ENCODE data around the gene ABLIM2.

The ABLIM2 gene

DNA sequence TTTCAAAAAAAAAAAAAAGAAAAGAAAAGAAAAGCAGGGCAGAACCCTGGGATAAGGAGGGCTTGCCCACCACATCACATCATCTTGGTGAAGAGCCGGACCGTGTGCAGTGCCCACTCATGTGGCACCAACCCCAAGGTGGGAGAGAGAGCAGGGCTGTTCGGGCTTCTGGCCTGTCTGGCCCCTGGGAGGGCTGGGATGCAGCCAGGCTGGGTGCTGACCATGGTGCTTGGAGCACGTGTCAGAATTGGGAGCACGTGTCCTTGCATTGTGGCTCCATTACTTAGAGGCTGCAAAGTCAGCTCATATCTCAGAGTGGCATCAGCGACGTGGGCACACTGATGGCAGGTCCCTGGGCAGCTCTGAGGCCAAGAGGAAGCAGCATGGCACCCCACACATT, 118.0 kb downstream of the ABLIM2 start:
- DNase-seq = no peak

DNA sequence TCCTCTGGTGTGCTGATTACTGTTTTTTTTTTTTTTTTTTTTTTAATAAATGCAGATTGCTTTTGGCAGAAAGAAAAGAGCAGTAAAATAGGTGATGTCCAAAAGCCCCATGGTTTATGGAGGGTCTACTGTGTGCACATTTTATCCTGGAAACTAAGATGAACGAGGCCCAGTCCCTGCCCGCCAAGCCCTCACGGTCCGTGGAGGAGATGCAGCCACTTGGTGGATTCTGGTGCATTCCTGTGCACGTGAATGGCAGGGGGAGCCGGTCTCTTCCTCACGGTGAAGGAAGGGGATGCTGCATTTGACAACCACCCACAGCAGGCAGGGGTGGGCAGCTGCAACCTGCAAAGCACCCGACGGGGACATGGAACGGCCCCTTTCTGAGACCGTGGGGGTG, 118.8 kb downstream of the ABLIM2 start:
- DNase-seq = no peak

DNA sequence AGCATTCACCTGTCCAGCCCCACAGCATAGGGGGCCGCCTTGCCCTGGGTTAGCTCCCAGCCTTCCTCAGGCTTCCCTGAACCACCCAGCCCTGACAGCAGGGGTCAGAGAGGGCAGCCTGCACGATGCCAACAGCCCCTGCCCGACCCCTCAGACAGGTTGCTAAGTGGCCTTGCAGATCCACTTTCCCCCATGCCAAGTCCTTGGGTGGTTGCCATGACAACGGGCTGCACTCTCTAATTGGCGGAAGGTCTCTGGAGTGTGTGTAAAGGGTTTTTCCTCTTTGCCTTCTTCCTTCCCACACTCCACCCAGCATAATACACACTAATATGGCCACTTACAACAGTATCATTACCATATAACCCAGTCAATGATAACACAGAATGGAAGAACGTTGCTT, 119.3 kb downstream of the ABLIM2 start:
- no peak for DNase-seq

DNA sequence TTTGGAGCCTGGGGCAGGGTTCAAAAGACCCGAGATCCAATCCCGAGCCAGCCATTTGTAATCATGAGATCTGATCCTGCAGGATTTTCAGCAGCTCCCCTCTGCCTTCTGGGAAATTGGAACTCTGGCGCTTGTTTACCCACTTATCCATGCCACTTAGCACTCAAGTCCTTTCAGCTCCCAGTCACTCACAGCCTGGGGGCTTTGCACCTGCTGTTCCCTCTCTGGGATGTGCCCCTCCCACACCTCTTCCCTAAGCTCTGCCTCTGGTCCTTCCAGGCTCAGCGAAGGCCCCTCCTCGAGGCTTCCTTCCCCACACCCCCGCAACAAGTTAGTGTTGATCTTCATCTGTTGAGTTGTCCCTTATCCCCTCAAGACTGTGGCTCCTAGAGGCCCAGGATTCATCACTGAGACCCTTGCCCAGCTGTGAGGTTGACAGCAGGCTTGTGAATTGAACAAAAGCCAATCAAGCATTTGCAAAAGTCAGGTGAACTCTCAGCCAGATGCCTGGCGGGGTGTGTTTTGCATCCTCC, 119.8 kb downstream of the ABLIM2 start:
- no peak for DNase-seq

DNA sequence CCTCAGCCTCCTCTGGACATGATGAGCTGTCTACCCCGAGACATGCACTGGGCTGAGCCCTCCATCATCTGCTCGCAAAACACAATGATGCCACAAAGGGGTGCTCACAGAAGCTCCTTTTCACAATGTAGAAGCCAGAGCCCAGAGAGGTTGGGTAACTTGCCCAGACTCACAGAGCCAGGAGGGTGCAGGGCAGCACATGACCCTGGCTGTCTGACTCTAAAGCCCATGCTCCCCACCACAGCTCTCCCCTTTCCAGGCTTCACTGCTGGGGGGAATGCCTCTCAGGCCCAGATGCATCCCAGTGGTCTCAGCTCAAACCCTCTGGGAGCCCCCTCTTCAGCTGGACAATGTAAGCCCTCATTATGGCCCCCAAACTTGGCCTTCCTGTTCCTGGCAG, 120.5 kb downstream of the ABLIM2 start:
- no peak for DNase-seq

DNA sequence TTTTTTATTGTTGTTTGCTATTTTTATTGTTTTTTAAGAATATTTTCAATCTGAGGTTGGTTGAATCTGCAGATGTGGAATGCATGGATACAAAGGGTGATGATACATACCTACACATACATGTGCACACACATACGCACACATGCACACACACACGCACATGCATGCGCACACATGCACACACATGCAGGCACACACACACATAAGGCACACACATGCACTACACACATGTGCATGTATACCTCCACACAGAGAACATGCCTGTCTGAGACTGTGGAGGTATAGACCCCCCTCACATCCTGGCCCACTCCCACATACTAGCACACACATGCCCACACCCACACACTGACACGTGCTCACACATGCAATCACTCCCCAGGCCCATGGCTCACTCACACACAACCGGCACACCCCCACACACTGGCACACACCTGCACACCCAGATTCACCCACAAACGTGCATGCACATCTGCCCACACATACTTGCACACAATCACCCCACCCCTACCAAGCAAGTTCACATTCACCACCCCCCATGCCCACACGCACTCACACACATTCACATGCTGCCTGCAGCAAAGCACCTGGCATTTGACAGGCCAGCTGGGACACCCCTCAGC, 121.4 kb downstream of the ABLIM2 start:
- DNase-seq = no peak

DNA sequence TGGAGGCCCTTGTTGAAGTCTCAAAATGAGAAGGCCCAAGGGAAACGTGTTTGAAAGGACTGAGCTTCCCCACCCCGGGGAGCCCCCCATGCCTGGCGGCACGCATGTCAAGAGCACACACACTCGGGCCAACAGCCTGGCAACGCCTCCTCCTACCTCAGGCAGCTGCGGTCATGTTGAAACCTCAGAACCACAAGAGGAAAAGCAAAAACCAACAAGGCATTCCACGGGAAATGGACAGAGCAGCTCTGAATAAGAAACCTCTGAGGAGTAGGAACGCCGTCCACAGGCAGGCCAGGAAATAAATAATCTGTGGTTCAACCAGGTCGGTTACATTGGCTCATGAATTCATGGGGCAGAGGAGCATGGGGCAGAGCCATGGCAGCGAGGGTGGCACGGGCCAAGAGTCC, 123.2 kb downstream of the ABLIM2 start:
- no peak for DNase-seq

DNA sequence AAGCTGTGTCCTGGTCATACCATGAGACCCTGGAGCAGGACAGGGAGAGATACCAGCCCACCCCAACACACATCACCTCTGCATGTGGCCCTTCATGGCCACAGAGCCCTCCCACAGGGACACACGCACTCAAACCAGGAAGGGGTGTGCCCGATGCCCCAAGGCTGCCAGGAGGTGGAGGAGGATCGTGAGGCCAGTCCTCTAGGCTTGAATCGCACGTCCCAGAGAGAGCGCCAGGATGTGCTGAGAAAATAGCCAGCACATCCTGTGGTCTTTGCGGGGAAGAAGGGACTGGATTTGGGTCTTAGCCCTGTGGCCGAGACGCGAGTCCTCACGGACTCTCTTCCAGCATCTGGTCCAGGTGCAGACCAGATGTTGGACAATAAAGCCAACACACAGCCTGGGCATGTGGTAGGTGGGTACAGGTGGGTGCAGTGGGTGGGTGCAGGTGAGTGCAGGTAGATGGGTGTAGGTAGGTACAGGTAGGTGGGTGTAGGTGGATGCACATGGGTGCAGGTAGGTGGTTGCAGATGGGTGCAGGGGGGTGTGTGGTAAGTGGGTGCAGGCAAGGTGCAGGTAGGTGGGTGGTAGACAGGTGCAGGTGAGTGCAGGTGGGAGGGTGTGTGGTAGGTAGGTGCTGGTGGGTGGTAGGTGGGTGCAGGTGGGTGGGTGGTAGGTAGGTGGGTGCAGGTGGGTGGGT, 124.6 kb downstream of the ABLIM2 start:
- no peak for DNase-seq

DNA sequence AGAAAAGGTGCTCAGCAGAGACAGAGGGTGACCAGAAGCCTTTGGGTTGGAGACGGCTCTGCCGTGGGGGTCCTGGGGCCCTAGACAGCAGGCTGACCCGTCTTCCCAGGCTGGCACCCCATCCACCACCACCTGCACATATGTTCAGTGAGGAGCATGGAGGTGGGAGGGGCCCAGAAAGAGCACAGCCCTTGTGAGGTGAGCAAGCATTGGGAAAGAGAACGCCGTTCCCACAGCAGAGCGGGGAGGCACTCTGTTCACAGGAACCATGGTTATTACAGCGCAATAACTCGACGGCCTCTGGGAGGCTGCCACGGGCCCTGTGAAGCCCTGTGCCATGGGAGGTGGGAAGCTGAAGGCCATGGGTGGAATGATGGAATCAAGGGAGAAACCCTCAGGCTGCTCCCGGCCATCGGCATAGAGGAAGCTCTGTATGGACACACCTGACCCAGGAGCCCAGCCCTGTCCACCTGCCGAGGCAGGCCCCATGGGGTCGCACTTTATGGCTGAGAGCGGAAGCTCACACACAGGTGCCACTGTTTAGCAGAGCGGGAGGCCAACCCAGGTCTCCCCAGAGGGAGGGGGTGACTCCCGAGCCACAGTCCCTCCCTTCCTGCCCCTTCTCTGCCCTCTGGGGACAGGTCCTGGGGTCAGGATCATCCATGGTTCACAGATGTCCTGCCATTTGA, 125.4 kb downstream of the ABLIM2 start:
- no peak for DNase-seq

DNA sequence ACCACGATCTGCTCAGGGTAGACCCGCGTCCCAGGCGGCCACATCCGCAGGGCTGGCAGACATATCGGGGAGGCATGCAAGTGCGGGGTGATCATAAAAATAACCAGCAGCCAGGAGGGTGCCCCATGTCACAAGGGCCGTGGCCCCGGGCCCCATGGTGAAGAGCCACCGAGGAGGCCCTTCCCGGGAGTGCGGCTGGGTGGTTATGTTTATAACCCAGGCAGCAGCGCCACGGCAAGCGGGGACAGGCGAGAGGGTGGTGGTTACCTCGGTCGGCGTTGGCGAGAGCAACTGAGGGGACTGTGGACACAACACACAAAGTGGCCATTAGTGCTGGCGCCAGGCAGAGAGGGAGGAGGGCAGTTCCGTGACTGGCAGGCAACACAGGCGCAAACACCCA, 126.2 kb downstream of the ABLIM2 start:
- no peak for DNase-seq

DNA sequence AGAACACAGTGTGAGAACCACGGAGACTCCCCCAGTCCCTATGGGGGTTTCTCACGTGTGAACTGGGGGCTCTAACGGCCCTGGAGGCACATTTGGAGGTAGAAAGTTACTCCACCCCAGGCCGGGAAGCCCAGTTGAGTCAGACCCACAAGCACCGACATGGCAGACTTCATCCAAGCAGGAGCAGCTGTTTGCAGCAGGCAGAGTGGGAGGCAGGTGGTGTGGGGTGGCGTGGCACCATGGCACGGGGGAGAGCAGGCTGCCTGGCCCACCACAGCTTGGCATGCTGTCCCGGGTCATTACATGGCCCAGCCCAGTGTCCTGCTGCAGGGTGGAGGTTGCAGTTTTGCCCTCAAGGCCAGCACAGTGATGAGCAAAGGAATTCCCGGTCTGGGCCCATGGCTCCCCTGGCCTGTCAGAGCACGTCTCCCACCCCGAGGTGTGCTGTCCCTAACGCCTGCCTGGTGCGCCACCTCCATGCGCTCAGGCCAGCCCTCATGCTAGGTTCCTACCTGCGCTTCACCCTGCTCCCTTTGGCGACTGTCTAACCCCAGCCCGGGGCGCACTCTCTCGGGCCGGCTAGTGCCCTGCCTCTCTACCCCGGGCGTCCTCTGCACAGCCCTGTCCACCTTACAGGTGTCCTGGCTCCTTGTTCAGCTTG, 128.4 kb downstream of the ABLIM2 start:
- DNase-seq = no peak

DNA sequence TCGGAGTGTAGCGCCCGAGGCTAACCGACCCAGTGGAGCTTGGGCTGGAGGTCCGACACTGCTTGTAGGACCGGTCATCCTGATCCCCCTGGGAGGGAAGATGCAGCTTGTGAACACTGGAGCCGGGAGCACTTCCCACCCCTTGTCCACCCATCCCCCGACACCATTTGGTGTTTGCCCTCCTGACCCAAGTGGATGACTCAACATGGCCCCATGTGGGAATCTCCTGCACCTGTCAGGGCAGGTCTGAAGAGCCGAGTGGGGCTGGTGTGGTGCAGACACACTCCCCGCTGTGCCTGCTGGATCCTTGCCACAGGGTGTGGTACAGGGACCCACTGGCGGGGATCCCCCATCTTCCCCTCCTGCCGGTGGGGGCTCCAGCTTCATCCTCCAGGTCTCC, 128.9 kb downstream of the ABLIM2 start:
- DNase-seq = no peak

DNA sequence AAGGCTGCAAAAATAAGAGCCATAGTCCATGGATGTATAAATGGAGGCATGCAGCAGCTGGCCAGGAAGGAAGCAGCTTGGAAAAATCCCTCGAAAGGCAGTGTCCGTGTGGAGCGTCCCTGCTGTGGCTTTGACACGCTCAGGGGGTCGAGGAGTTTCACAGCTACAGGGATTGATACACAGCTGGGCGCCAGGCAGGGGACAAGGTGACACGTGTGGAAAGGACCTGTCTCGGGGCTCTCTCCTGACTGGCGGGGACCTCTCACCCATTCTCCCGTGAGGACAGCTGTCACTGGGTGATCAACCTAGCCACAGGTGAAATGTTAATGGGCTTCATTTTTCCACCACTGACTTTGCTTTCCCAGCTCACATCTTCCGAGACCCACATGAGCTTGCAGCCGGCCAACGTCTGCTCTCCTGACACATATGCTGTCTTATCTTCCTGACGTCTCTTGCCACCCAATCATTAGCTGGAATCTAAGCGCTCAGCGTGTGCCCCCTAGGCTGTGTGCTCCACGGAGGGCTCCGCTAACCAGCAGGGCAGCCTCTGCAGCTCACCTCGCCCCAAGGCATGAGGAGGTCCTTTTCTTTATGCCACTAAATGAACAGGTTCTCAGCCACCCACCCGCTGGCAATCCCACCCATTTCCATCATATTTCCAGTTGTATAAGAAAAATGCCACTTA, 129.6 kb downstream of the ABLIM2 start:
- no peak for DNase-seq

DNA sequence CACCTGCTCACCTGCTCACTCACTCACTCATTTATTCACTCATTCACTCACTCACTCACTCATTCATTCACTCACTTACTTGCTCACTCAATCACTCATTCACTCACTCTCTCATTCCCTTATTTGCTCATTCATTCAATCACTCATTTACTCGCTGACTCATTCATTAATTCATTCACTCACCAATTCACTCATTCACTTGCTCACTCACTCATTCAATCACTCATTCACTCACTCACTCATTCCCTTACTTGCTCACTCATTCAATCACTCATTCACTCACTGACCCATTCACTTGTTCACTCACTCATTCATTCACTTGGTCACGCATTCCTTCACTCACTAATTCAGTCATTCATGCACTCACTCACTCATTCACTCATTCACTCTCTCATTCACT, 130.2 kb downstream of the ABLIM2 start:
- DNase-seq = no peak

DNA sequence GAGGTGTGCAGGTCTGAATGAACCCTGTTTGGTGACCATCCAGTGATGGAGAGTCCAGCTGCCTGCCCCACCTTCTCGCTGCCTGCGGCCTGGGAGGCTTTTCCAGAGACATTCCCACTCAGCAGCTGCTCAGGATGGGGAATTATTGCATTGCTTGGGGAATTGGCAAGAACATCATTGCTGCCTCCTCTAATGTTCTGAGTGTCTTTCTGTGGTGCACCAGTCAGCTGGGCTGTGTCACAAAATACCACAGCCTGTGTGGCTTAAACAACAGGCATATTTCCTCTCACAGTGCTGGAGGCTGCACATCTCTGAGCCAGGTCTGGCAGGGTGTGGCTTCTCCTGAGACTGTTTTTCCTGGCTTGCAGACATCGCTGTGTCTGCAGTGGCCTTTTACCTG, 132.2 kb downstream of the ABLIM2 start:
- DNase-seq = no peak

DNA sequence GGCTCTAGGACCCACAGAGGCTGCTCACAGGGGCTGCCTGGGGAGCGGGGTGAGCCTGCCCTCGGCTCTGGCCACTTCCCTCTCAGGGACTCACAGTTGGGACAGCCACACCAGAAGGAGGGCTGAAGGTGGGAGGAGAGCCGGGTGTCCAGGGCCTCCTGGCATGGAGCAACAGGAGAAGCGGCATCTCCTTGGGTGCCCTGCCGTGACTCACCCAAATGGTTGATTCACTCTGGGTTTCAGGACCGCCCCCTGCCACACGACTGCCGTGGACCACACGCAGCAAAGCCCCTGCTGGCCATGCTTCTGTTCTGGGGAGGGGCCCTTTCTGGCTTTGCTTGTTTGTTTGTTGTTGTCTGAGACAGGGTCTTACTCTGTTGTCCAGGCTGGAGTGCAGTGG, 132.9 kb downstream of the ABLIM2 start:
- DNase-seq = no peak

DNA sequence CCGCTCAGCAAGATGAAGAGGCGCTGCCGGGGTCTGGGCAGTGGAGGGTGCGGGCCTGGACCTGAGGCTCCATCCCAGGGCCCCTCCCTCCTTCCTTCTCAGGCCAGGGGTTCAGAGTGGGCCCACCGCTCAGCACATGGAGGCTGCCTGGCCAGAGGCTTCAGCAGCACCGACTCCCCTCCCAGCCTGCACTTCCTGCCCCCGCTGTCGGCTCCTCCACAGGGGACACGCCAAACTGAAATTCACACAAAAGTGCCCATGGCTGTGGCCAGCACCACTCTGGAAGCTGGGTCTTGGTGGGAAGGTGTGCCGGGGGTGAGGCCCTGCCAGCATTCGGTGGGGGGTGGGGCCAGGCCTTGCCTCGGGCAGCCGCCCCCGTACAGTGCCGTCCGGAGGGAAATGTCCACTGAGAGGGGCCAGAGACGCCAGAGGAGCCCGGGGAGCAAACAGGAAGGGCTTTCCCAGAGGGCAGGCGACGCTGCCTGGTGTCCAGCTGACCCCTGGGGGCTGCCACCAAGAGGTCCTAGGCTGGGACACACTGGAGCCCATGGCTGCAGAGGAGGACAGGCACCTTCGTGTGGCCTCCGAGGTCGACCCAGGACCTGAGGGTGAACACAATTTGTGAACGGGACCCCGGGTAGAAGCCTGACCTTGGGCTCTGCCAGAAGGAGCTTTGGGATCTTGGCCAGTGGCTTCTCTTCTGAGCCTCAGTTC, 134.4 kb downstream of the ABLIM2 start:
- DNase-seq = no peak

DNA sequence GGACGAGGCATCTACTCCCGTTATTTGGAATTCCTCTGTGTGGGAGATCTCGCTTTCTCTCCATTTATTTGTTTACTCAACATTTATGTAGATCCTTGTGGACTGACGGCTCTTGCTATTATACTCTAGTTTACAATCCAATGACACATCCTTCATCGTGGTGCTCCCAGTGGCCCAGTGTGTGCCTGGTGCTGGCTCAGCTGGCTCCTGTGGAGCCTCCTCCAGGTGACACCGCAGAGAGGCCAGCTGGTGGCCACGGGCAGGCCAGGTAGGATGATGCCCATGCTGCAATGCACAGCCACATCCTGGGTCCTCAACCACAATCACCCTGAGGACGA, 134.9 kb downstream of the ABLIM2 start:
- no peak for DNase-seq

DNA sequence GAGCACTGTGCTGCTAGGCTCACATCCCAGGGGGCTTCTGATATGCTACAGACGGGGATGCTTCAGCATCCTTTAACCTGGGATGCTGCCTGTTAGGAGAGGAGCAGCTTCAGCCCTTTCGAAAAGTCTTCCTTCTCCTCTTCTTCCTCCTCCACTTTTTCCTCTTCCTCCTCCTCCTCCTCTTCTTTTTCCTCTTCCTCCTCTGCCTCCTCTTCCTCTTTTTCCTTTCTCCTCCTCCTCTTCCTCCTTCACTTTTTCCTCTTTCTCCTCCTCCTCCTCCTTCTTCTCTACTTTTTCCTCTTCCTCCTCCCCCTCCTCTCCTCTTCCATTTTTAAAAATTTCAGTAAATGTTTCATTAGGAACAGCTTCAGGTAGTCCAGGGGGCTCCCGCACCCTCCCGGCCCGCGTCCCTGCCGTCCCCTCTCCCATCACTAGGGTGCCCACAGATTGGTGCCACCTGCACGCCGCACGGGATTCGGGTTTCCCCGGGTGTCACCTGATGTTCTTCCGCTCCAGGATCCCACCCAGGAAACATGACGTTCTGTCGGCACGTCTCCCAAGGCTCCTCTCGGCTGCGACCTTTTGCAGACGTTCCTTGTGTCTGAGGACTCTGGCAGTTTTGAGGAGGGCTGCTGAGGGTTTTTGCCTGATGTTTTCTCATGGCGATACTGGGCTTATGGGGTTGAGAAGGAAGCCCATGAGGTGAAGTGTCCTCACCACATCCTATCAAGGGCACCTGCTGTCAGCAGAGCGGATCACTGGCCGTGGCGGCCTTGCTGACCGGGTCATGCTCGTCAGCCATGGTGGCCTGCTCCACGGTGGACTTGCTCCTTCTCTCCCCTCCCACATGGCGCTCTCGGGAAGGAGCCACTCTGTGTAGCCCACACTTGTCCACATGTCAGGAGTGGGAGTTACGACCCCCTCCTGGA, 135.6 kb downstream of the ABLIM2 start:
- no peak for DNase-seq

DNA sequence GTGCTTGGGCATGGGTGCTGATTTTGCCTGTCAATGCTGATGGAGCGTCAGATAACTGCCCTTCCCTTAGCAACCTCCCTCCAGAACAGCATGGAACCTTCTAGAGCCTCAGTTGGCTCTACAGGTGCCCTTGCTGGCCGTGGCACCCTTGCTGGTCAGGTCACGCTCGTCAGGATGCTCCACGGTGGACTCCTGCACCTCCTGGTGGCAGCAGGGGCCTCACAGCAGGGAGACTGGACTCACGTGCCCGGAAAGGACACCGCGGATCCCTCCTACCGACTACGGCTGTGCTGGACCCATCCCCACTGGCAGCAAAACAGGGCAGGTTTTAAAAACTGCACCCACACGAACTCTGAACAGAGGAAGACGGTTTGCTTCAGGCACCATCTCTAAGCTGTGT, 136.8 kb downstream of the ABLIM2 start:
- no peak for DNase-seq

All from activated gamma-delta T cell treated with Interleukin-2 at 50 U/mL for 16 hours (primary cell).